ENCODE results near the gene NENF. TPM values are rescaled to one million over a fixed set of nuclear protein-coding genes. Genes with fewer than 3 reads are reported as not detected.
"Not testable (repeated sequence)": the region's sequence is repeated elsewhere in the genome, so short reads cannot be mapped to it uniquely, and the experiment has no call there.

Gene NENF
- 31.3 TPM for polyA plus RNA-seq (ENCODE audit: insufficient read length)
- long read RNA-seq, donor 1, transcript NENF-204 (3 exons, 845 nt), result minor isoform, 12 of 71 reads
- long read RNA-seq, donor 1, transcript NENF-201 (4 exons, 949 nt), result major isoform, 59 of 71 reads
- long read RNA-seq, donor 1, partial matches to known transcripts, result 0 of 71 reads
- long read RNA-seq, donor 1, other reads (novel, unspliced or antisense), result 0 of 71 reads
- long read RNA-seq, donor 2, transcript NENF-201 (4 exons, 949 nt), result major isoform, 60 of 73 reads
- long read RNA-seq, donor 2, partial matches to known transcripts, result 6 of 73 reads
- long read RNA-seq, donor 2, other reads (novel, unspliced or antisense), result 0 of 73 reads
- long read RNA-seq, donor 3, transcript NENF-201 (4 exons, 949 nt), result major isoform, 51 of 54 reads
- long read RNA-seq, donor 3, partial matches to known transcripts, result 0 of 54 reads
- long read RNA-seq, donor 3, other reads (novel, unspliced or antisense), result 0 of 54 reads
- long read RNA-seq, donor 4, transcript NENF-201 (4 exons, 949 nt), result major isoform, 8 of 10 reads
- long read RNA-seq, donor 4, partial matches to known transcripts, result 0 of 10 reads
- long read RNA-seq, donor 4, other reads (novel, unspliced or antisense), result 0 of 10 reads
- long read RNA-seq, donor 5, transcript NENF-201 (4 exons, 949 nt), result major isoform, 103 of 117 reads
- long read RNA-seq, donor 5, transcript NENF-204 (3 exons, 845 nt), result minor isoform, 14 of 117 reads
- long read RNA-seq, donor 5, partial matches to known transcripts, result 0 of 117 reads
- long read RNA-seq, donor 5, other reads (novel, unspliced or antisense), result 0 of 117 reads
- long read RNA-seq, donor 6, transcript NENF-204 (3 exons, 845 nt), result minor isoform, 14 of 79 reads
- long read RNA-seq, donor 6, transcript NENF-201 (4 exons, 949 nt), result major isoform, 62 of 79 reads
- long read RNA-seq, donor 6, partial matches to known transcripts, result 0 of 79 reads
- long read RNA-seq, donor 6, other reads (novel, unspliced or antisense), result 0 of 79 reads
- long read RNA-seq, donor 7, transcript NENF-201 (4 exons, 949 nt), result major isoform, 95 of 109 reads
- long read RNA-seq, donor 7, transcript NENF-204 (3 exons, 845 nt), result minor isoform, 7 of 109 reads
- long read RNA-seq, donor 7, partial matches to known transcripts, result 5 of 109 reads
- long read RNA-seq, donor 7, other reads (novel, unspliced or antisense), result 0 of 109 reads
- long read RNA-seq, donor 8, transcript NENF-201 (4 exons, 949 nt), result major isoform, 34 of 41 reads
- long read RNA-seq, donor 8, transcript NENF-204 (3 exons, 845 nt), result minor isoform, 7 of 41 reads
- long read RNA-seq, donor 8, partial matches to known transcripts, result 0 of 41 reads
- long read RNA-seq, donor 8, other reads (novel, unspliced or antisense), result 0 of 41 reads

- peak; percentile 77 for DNase-seq
Measured at GRCh38 chr1:212432661-212433576, at the start of gene NENF. NENF (plus strand) TSS chr1:212432920; CDS start chr1:212432944, 24 bp downstream.

DNA sequence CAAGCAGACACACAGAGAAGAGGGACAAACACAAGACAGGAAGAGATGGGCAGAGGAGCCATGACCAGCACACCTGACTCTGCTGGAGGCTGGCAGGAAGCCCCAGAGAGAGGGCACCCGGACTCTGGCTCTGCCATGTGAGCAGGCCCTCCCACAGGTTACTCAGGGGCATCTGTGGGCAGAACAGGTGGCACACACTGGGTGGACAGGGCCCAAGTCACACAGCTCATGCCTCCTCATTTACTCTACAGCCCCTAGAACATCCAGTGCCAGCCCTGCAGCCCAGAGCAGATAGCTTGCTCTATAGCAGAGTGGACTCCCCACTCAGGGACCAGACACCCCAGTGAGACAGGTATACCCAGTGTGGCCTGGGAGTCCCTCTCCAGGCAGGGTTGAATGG, 46.7 kb upstream of the NENF start:
- no peak for DNase-seq

DNA sequence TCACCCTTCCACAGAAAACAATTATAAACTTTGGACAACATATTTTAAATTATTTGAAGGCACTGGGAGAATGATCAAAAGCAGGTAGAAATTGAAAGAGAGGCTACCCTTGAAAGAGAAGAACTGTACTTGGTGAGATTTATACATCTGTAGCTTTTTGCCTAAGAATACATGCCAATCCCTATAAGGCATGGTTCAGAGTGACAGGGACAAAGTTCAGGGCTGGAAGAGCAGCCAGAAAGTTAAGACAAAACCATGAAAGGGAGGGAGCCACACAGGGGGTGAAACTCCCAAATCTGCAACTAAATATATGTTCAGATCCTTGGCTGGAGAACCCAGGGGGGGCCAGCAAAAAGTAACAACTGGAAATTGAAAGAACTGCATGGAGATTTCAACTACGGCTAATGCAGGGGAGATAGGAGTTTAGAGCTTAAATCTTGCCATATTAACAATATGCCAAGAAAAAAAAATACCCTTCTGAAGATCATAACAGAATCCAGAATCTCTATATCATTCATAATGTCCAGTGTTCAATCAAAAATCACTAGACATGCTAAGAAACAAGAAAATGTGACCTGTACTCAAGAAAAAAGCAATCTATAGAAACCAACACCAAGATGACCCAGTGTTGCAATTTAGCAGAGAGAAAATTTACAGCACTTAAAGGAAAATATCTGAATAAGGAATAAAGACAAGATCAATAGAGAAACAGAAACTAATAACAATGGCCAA, 43.6 kb upstream of the NENF start:
- DNase-seq, result no peak

- DNase-seq, result not testable (repeated sequence)
Measured at GRCh38 chr1:212395678-212396437, 36.9 kb upstream of the NENF start.

- no peak for DNase-seq
Measured at GRCh38 chr1:212396638-212397037, 36.1 kb upstream of the NENF start.

DNA sequence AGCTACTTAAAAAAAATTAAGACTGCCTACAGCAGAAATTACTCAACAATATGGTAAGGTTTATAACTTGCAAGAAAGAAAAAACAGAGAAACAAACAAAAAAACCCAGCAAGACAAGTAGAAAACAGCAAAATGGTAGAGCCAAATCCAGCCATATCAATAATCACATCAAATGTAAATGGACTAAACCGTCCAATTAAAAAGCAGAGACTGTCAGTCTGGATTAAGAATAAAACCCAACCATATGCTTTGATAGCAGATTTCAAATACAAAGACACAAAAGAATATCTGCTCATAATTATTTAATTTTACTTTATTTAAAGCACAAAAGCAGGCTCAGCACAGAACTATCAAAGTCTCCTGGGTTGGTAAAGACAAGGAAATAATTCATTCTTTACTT, 35.5 kb upstream of the NENF start:
- DNase-seq, result no peak

DNA sequence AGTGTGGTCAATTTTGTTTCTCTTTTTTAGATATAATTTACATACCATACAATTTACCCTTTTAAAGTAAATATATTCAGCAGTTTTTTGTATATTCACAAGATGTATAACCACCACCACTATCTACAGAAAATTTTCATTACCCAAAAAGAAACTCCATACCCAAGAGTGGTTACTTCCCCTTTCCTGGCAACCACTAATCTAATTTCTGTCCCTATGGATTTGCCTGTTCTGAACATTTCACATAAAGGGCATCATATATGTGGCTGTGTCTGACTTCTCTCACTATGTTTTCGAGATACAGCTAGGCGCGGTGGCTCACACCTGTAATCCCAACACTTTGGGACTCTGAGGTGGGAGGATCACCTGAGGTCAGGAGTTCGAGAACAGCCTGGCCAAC, 31.7 kb upstream of the NENF start:
- DNase-seq, result no peak

DNA sequence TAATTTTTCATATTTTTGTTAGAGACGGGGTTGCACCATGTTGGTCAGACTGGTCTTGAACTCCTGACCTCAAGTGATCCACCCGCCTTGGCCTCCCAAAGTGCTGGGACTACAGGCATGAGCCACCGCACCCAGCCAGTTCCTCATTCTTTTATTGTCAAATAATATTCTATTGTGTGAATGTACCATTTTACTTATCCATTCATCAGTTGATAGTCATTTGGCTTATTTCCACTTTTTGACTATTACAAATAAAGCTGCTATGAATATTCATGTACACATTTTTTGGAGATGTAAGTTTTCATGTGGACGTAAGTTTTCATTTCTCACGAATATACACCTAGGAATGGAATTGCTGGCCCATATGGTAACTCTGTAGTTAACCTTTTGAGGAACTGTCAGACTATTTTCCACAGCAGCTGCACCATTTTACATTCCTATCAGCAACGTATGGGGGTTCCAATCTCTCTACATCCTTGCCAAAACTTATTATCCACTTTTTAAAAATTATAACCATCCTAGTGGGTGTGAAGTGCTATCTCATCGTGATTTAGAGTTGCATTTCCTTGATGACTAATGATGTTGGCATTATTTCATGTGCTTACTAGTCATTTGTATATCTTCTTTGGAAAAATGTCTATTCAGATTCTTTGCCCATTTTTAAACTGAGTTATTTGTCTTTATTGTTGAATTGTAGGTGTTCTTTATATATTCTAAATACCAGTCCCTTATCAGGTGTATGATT, 30.7 kb upstream of the NENF start:
- DNase-seq, result no peak

GRCh38 chr1:212402666-212403321, 29.9 kb upstream of the NENF start:
- no peak for DNase-seq

- DNase-seq, result no peak
Measured at GRCh38 chr1:212410231-212410820, 22.4 kb upstream of the NENF start.

- no peak for DNase-seq
Measured at GRCh38 chr1:212412374-212412773, 20.3 kb upstream of the NENF start.

DNA sequence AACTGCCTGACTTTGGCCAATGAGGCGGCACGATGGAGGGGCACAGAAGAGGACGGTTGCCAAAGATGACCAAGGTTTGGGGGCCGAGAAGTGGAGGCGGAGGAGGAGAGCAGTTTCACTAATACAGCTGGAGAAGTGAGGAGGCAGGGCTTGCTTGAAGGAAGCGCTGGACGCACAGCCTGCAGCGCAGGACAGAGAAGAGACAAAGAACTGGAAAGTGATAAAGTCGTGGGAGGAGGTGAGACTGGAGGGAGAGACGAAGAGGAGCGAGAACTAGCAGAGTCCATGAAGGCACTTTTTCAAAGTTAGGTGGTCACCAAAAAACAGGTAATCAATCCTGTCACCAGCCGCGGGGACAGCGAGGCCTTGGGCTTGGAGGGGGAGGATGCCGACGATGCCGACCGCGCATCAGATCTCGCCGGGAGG, 18.8 kb upstream of the NENF start:
- peak; percentile 21 for DNase-seq

GRCh38 chr1:212414328-212415106, 18.2 kb upstream of the NENF start, which contains the start of gene PACC1:
PACC1 (minus strand) TSS chr1:212414886; CDS start chr1:212414757, 129 bp downstream.
- peak; percentile 90 for DNase-seq

DNA sequence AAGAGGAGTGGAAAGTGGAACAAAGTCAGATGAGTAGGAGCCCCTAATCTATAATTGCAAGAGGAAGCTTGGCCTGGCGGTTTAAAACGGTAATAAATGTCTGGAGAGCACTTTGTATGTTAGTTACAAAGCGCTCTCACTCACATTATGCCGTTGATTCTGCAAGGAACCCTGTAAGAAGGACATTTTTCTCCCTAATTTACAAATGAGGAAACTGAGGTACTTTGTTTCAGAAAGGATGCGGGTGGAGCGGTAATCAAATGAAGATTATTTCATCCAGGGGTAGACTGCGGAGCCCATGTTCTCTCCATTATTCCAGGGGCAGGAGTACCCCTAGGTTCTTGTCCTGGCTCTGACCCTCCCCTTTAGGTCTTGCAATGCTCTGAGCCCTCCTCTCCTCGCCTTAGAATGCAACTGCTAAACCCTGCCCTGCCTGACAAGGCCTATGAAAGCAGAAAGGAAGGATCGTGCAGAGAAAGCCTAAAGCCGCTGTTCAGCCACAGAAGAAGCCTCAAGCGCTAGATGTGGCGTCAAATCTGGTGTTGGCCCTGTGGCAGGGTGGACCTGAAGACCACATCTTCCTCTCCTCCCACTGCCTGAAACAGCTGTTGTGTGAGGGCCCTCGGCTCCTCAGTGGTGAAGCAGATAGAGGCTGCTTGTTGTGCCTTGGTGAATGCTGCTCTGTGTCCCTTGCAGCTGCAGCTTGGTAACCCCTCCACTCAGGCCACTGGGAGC, 17.4 kb upstream of the NENF start:
- no peak for DNase-seq

- no peak for DNase-seq
Measured at GRCh38 chr1:212421165-212421564, 11.6 kb upstream of the NENF start.

GRCh38 chr1:212423879-212424278, 8.8 kb upstream of the NENF start:
- no peak for DNase-seq
